Muscle layer of duodenum (tissue), 2 donors: Measurements from ENCODE around the gene MIDN.
"Not testable (repeated sequence)": the region's sequence is repeated elsewhere in the genome, so short reads cannot be mapped to it uniquely, and the experiment has no call there.

Source experiments
- H3K27ac ChIP-seq: one replicate; pipeline ENCODE4 v1.7.0; 2013; ENCODE audit warnings: mild to moderate bottlenecking, low read length
- H3K27me3 ChIP-seq: one replicate; pipeline ENCODE4 v1.7.0; 2013; ENCODE audit warnings: low read depth, mild to moderate bottlenecking, control low read depth, low read length
- H3K36me3 ChIP-seq, 2 donors: one replicate each; pipeline ENCODE4 v1.7.0; 2013; ENCODE audit warnings: low read length in 2 of 2, control low read depth in 1 of 2, mild to moderate bottlenecking in 1 of 2; ENCODE audit not compliant: insufficient read depth in 2 of 2, control insufficient read depth in 1 of 2
- H3K4me1 ChIP-seq, 2 donors: one replicate each; pipeline ENCODE4 v1.7.0; 2013; ENCODE audit warnings: low read length in 2 of 2, mild to moderate bottlenecking in 2 of 2, control low read depth in 1 of 2, moderate library complexity in 1 of 2; ENCODE audit not compliant: insufficient read depth in 2 of 2, control insufficient read depth in 1 of 2
- H3K4me3 ChIP-seq, 2 donors: one replicate each; pipeline ENCODE4 v1.7.0; 2013; ENCODE audit warnings: low read length in 2 of 2, low read depth in 1 of 2, mild to moderate bottlenecking in 1 of 2
- H3K9me3 ChIP-seq, 2 donors: one replicate each; pipeline ENCODE4 v1.7.0; 2013; ENCODE audit warnings: low read length in 2 of 2, control low read depth in 1 of 2, mild to moderate bottlenecking in 1 of 2; ENCODE audit not compliant: control insufficient read depth in 1 of 2
- donor health status: healthy.

Gene MIDN

DNA sequence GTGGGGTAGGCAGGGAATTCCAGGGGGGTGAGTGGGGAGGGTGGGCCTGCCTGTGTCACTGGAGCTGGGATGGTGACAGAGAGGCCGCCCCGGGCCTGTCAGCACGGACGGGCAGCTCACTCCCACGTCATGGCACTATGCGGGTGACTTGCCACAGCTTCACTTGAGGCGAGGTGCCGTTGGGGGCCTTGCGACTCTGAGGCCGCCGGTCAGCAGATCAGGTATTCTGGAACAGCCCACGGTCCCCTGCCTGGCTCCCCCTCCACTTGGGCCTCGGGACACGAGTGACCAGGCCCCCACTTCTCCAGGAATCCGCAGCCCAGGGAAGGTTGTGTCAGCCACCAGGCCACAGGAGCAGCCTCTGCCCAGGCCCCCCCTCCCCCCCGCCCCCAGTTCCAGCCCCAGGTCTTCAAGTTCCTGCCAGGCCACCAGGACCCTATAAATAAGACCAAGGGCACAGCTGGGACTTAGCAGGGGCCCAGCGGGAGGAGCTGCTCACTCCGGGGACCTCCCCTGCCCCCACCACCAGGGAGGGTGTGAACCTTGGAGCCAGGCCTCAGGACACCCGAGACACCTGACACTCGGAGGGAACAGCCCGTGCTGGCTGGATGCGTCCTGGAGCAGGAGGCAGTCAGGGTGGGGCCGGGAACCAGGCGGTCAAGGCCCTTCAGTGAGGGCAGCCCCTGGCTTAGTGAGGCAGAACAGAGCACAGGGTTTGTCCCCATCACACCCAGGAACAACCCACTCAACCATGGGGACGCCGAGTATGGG lies 2.7 kb upstream of the MIDN start:
- peaks cover 7 to 56% of the 10 kb centered on the region in 2 donors for H3K4me1 ChIP-seq
- no peak overlapping the region for H3K4me3 ChIP-seq
- H3K9me3 ChIP-seq, result no peaks in the 10 kb centered on the region
- H3K27ac ChIP-seq, result peak overlapping the region; percentile 63
- no peaks in the 10 kb centered on the region for H3K36me3 ChIP-seq
- H3K27me3 ChIP-seq, result no peaks in the 10 kb centered on the region

DNA sequence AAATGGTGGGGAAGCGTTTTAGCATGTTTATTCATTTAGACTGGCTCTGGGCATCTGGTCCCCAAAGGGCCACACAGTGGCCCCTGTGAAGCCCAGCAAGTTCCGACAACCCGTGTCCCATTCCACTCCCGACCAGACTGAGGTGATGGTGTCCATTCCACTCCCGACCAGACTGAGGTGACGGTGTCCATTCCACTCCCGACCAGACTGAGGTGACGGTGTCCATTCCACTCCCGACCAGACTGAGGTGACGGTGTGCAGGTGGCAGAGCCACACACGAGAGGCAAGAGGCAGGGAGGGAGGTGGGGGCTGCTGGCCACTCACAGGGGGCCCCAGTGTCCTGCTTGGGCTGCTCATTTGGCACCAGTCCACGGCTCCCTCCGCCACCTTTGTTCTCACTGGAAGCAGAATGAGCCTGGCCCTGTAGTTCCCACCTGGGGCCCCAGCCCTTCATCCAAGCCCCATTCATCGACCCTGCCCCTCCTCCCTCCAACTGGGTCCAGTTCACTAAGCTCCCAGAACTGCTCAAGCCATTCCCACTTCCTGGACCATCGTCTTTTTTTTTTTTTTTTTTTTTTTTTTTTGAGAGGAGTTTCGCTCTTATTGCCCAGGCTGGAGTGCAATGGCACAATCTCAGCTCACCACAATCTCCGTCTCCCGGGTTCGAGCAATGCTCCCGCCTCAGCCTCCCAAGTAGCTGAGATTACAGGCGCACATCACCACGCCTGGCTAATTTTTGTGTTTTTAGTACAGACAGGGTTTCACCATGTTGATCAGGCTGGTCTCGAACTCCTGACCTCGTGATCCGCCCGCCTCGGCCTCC lies 1.9 kb upstream of the MIDN start:
- peaks cover 7 to 49% of the 10 kb centered on the region in 2 donors for H3K4me1 ChIP-seq
- H3K36me3 ChIP-seq, H3K4me3 ChIP-seq, H3K27ac ChIP-seq, H3K27me3 ChIP-seq, H3K9me3 ChIP-seq: not testable (repeated sequence)

DNA sequence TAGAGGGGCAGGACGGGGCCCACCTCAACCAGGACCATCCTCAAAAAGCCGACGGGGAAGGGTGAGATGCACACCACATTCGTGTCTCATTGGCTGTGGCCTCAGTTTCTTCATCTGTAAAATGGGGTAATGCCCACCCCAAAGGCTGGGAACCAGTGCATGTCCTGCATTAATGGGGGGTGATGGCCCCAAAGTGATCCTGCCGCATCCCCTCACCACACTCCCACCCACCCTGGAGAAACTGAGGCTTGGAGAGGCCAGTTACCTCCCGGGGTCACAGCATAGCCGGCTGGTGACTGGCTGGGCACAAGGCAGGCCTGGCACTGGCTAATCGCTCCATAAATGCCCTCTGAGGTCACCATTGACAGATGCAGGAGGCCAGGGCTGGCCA lies 640 bp upstream of the MIDN start:
- Histone ChIP-seq H3K9me3 (no peaks in the 10 kb centered on the region), H3K36me3 (peaks cover 5 to 11% of the 10 kb centered on the region in 2 donors), H3K4me3 (peak overlapping the region in 1 of 2 donors; percentile 71), H3K4me1 (peaks cover 7 to 42% of the 10 kb centered on the region in 2 donors), H3K27ac (peak overlapping the region; percentile 75), H3K27me3 (no peaks in the 10 kb centered on the region)

DNA sequence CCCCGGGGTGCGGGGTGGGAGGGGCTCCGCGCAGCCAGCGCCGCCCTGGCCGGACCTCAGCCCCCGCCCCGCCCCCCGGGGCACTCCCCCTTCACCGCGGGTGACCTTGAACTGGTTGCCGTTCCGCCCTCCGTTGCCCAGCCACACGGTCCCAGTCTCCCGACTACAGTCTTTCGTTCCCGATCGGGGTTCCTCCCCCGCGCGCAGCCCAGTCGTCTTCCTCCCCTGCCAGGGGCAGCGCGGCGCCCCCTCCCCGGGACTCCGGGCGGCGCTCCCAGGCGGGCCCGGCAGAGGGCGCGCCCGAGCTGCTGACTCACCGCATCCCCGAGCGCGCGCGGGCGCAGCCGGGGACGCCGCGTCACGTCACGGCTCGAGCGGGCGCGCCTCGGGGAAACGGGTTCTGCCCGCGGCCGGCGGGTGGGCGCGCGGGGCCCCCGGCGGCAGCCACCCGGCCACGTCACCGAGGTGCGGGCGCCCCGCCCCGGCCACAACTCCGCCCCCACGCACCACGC lies 459 bp downstream of the MIDN start:
- Histone ChIP-seq H3K4me1 (peaks cover 2 to 34% of the 10 kb centered on the region in 2 donors), H3K9me3 (no peaks in the 10 kb centered on the region), H3K4me3 (peak overlapping the region; percentile 55 to 71), H3K36me3 (peaks cover 5 to 15% of the 10 kb centered on the region in 2 donors), H3K27me3 (no peaks in the 10 kb centered on the region), H3K27ac (peak overlapping the region; percentile 67)

- no peaks in the 10 kb centered on the region for H3K27me3 ChIP-seq
- H3K36me3 ChIP-seq, result peaks cover 9 to 21% of the 10 kb centered on the region in 2 donors
- peaks cover 6 to 34% of the 10 kb centered on the region in 2 donors for H3K4me1 ChIP-seq
- peak overlapping the region; percentile 33 to 93 for H3K4me3 ChIP-seq
- no peaks in the 10 kb centered on the region for H3K9me3 ChIP-seq
- no peak overlapping the region for H3K27ac ChIP-seq
These were observed 1.1 kb downstream of the MIDN start for GRCh38 chr19:1249298-1249989.

DNA sequence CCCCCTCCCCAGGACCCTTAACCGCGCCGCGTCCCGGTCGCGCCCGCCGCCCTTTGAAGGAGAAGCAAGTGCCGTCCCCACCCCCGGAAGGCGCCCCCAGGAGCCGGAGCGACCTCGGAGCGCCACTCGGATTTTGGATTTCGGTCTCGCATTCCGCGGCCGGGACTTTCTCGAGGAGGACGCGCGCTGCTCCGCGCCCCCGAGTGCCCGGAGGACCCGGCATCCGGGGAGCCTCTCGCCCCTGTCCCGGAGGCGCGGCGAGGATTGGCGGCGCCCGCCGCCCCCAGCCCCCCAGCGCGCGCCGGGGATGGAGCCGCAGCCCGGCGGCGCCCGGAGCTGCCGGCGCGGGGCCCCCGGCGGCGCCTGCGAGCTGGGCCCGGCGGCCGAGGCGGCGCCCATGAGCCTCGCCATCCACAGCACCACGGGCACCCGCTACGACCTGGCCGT lies 1.6 kb downstream of the MIDN start:
- no peak overlapping the region for H3K27ac ChIP-seq
- peaks cover 7 to 34% of the 10 kb centered on the region in 2 donors for H3K4me1 ChIP-seq
- H3K9me3 ChIP-seq, result no peaks in the 10 kb centered on the region
- no peaks in the 10 kb centered on the region for H3K27me3 ChIP-seq
- peaks cover 14 to 26% of the 10 kb centered on the region in 2 donors for H3K36me3 ChIP-seq
- H3K4me3 ChIP-seq, result peak overlapping the region; percentile 33 to 93

- Histone ChIP-seq H3K27me3 (no peaks in the 10 kb centered on the region), H3K36me3 (peaks cover 21 to 32% of the 10 kb centered on the region in 2 donors), H3K4me1 (peaks cover 6 to 34% of the 10 kb centered on the region in 2 donors), H3K9me3 (no peaks in the 10 kb centered on the region), H3K4me3 (peak overlapping the region; percentile 77 to 93), H3K27ac (peak overlapping the region; percentile 92)
These were observed 2.3 kb downstream of the MIDN start for GRCh38 chr19:1250437-1251260.

DNA sequence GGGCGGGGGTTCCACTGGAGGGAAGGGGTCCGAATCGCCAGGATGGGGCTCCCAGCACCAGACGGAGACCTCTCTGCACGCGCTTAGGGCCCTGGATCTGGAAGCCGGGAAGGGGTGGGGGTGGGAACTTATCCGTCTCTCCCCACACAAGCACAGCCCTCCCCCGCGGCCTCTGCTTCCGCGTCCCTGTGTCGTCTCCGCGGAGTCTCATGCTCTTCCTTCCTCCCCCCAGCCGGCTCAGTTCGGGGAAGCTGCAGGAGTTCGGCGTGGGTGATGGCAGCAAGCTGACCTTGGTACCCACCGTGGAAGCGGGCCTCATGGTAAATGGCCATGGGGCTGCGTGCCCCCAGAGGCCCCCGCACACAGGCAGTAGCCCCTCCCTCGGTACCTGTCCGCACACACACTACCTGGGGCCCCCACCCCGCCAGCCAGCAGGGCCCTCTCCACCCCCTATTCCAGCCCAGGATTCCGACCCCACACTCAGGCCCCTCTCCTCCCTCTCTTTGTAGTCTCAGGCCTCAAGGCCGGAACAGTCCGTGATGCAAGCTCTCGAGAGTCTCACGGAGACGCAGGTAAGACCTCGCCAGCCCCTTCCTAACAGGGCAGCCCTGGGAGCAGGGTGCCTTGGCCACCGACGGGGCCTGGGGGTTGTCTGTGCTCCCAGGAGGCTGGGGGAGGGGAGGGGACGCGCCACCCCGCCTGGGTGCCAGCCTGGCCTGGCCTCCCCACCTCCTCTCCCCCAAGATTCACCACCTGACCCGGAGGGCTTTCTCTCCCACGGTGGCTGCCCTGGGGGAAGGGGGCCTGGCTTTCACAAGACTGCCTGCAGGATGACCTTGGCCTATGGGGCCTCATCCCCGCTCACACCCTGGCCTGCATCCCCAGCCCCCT lies 3.2 kb downstream of the MIDN start:
- H3K27ac ChIP-seq, result peak overlapping the region; percentile 92
- peak overlapping the region; percentile 77 to 93 for H3K4me3 ChIP-seq
- no peaks in the 10 kb centered on the region for H3K9me3 ChIP-seq
- no peaks in the 10 kb centered on the region for H3K27me3 ChIP-seq
- H3K36me3 ChIP-seq, result peaks cover 26 to 39% of the 10 kb centered on the region in 2 donors
- H3K4me1 ChIP-seq, result peaks cover 6 to 37% of the 10 kb centered on the region in 2 donors

- no peaks in the 10 kb centered on the region for H3K27me3 ChIP-seq
- peak overlapping the region; percentile 92 for H3K27ac ChIP-seq
- no peaks in the 10 kb centered on the region for H3K9me3 ChIP-seq
- peaks cover 6 to 42% of the 10 kb centered on the region in 2 donors for H3K4me1 ChIP-seq
- peak overlapping the region; percentile 77 to 93 for H3K4me3 ChIP-seq
- peaks cover 28 to 46% of the 10 kb centered on the region in 2 donors for H3K36me3 ChIP-seq
These were observed 3.9 kb downstream of the MIDN start for GRCh38 chr19:1252221-1252820.
